ENCODE results near the gene ATPAF1.
"Not testable (repeated sequence)": the region's sequence is repeated elsewhere in the genome, so short reads cannot be mapped to it uniquely, and the experiment has no call there.

The ATPAF1 gene, protein sequence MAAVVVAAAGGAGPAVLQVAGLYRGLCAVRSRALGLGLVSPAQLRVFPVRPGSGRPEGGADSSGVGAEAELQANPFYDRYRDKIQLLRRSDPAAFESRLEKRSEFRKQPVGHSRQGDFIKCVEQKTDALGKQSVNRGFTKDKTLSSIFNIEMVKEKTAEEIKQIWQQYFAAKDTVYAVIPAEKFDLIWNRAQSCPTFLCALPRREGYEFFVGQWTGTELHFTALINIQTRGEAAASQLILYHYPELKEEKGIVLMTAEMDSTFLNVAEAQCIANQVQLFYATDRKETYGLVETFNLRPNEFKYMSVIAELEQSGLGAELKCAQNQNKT

GRCh38 chr1:46667782-46668760, at the start of gene ATPAF1:
ATPAF1 (minus strand) TSS chr1:46668364; CDS start chr1:46668322, 42 bp downstream.
- peak; percentile 74 for DNase-seq

DNA sequence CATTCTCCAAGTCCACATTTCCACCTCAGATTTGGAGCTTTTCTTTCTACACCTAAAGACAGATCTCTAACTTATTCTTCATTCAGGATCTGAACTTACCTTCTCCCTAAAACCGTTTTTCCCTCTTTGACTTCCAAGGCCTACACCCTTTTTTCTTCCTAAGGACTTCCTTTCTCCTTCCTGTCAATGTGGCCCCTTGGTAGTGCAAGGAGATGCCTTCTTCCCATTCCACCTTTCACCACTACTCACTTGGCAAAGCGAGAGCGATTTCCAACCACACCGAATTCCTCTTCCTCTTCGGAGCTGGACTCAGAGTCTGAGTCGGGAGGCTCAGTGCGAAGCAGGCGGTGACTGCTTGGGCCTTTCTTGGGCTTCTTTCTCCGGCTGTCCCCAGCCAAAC, 49.5 kb upstream of the ATPAF1 start:
- DNase-seq, result no peak

DNA sequence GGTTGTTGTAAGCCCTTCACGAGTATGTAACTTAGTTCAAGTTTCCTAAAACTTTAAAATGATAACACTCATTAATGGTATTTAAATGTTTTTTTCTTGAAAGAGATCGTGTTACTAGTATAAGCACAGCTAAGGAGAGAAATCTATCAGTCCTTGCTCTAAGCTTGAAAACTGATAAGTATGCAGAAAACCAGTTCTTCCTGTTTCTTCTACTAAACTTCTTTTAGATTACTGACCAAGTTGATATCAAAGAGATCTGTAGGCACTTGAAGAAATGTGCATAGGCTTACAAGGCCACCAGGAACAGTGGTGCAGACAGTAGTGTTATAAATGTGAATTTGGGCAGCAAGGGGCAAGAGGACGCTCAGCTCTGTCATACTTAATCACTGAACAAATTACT, 46.8 kb upstream of the ATPAF1 start:
- no peak for DNase-seq

- DNase-seq, result no peak
Observed at GRCh38 chr1:46708121-46708520, 40.0 kb upstream of the ATPAF1 start.

DNA sequence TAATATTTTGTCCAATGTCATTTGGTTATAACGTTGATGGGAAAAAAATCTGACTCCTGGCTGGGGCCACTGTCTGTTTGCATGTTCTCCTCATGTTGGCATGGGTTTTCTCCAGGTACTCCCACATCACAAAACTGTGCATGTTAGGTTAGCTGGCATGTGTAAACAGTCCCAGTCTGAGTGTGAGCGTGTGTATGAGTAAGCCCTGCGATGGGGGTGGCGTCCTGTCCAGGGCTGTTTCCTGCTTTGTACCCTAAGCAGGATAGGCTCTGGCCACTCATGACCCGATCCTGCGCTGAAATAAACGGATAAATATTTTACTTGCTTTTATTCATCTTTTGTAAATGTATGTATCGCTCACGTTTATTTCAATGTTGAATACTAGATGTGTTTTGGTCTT, 37.2 kb upstream of the ATPAF1 start:
- DNase-seq, result no peak

- DNase-seq, result no peak
Observed at GRCh38 chr1:46703927-46704641, 35.9 kb upstream of the ATPAF1 start.

- no peak for DNase-seq
Observed at GRCh38 chr1:46699666-46700065, 31.5 kb upstream of the ATPAF1 start.

GRCh38 chr1:46697053-46697452, 28.9 kb upstream of the ATPAF1 start:
- DNase-seq, result no peak

DNA sequence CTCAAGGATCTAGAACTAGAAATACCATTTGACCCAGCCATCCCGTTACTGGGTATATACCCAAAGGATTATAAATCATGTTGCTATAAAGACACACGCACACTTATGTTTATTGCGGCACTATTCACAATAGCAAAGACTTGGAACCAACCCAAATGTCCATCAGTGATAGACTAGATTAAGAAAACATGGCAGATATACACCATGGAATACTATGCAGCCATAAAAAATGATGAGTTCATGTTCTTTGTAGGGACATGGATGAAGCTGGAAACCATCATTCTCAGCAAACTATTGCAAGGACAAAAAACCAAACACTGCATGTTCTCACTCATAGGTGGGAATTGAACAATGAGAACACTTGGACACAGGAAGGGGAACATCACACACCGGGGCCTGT, 26.5 kb upstream of the ATPAF1 start:
- not testable (repeated sequence) for DNase-seq

GRCh38 chr1:46692811-46693770, 24.9 kb upstream of the ATPAF1 start:
- no peak for DNase-seq

GRCh38 chr1:46691997-46692790, 24.0 kb upstream of the ATPAF1 start:
- no peak for DNase-seq

- no peak for DNase-seq
Observed at GRCh38 chr1:46690931-46691421, 22.8 kb upstream of the ATPAF1 start.

- no peak for DNase-seq
Observed at GRCh38 chr1:46689897-46690296, 21.7 kb upstream of the ATPAF1 start.

- no peak for DNase-seq
Observed at GRCh38 chr1:46689356-46689755, 21.2 kb upstream of the ATPAF1 start.

- DNase-seq, result no peak
Observed at GRCh38 chr1:46687921-46688509, 19.9 kb upstream of the ATPAF1 start.

DNA sequence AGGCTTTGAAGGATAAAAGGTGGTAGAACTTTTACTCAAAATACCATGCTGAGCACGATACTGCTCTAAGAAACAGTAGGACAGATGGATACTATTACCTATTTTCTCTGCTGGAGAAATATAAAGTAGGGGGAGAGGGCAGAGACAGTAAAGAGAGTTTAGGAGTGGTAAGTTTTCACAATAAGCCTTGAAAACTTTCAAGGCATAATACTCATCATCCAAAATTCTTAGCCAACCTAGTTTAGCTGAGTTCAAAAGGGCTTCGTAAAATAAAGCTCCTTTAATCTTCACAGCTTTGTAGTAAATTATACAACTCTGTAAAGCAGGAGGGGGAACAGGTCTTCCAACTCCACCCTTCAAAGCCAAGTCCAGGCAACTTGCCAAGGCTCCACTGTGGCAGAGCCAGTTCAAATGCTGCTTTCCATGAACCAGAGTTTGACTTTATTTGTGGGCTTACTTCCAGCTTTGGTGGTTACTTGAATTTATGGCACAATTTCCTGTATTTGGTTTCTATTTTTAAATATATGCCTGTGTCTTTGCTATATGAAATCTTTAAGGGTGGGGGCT, 19.0 kb upstream of the ATPAF1 start:
- peak; percentile 14 for DNase-seq

- DNase-seq, result no peak
Observed at GRCh38 chr1:46686255-46686654, 18.1 kb upstream of the ATPAF1 start.

DNA sequence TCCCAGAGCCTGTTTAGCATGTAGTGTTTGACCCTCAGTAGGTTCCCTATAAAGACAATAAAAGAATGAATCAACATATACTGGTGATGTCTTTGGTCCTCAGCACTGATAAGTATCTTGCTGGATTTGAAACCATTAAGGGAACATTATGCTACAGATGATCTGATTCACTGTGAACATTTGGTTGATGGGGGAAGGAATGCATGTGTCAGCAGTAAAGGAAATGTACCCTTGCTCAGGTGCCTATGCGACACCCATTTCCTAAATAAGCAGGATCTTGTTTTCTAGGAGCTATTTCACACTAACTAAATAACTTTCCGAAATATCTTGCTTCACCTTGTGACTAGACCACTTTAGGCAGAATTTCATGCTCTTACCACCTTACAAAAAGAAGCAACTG, 16.5 kb upstream of the ATPAF1 start:
- DNase-seq, result no peak

GRCh38 chr1:46682064-46682463, 13.9 kb upstream of the ATPAF1 start:
- no peak for DNase-seq

DNA sequence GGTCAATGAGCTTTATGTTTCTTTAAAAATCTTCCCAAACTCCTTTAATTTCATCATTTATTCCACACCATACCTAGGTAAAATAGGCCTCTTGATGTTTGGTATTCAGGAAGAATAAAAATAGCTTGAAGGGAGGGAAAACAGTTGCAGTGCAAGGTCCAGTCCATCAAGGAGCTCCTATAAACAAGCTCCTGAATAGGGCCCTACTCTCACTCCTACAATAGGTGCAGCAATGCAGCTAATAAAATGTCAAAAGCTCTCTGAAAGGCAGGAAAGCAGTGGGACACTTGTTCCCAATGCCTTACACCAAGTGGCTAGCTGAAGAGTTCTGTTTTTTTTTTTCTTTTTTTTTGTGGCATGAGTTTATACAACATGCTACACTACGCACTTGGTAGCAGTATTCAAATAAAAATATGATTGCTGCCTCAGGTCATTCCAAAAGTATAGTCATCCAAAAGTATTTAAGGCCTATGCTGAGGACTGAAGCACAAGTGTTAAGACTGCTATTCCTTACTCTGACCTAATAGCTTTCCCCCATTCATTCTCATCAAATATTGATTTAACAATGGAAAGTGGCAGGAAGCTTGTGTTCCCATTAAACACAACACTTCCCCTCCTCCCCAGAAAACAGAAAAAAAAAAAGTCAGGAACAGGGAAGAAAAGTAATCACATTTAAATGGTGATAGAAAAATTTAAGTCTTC, 13.3 kb upstream of the ATPAF1 start:
- no peak for DNase-seq

Data from NCI-H345 (cell line).